Measurements from ENCODE around the gene TDRD7.

The TDRD7 gene

DNA sequence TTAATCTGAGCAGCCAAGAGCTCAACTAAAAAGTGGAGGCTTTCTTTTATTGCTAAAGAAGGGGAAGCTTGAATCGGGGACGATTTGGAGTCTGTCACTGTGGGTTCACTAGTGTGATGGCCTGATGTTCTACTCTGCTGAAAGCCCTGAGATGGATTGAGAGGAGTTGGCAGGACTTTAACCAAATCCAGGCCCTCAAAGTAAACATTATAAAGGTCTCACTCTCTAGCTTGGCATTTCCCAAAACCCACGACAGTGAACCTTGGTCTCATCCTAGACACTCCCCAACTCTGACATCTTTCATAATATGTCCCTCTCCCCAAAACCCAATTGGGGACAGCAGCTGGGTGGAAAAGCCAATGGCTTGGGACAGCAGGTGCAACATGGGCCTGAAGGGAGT is 122.3 kb downstream of the TDRD7 start:
- no peak for DNase-seq

DNA sequence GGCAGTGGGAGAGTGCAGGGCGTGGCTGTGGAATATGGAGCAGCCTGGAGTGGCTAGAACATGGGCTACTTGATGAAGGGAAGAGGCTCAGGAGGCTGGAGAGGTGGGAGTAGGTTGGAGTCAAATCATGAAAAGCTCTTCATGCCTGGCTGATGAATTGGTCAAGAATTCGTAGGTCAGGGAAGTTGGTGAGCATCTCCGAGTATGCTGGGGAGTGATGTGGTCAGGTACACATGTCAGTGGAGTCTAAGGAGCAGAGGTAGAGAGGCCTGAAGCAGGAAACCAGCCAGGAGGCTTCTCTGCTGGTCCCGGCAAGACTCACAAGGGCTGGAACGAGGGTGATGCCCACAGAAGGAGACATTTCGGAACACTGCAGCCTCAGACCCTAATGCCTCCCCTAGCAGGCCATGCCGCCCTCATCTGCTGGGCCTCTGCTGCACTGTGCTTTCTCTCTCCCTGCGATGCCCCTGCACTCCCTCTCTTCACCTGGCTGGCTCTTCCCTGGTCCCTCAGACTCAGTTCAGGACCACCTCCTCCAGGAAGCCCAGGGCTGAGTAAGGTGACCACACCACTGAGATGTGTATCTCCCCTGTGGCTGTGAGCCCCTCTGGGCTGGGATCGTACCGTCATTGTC is 123.2 kb downstream of the TDRD7 start:
- DNase-seq, result no peak

DNA sequence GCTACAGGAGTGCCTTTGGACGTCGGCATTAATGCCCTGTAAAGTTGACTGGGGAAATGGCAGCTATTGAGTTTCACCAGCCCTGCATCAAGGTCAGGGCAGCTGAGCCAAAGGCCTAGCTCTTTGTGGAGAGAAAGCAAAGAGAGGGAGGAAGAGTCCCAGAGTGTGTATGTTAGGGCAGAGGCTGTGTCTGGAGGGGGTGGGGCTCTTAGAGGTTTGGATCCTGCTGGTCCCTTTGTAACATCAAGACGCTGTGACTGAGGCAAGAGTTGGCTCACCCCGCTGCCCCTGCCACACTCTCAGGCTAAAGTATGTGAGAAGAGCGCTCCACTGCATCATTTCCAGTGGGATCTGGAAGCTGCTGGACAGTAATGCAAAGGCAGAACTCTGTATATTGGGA is 123.9 kb downstream of the TDRD7 start:
- no peak for DNase-seq

DNA sequence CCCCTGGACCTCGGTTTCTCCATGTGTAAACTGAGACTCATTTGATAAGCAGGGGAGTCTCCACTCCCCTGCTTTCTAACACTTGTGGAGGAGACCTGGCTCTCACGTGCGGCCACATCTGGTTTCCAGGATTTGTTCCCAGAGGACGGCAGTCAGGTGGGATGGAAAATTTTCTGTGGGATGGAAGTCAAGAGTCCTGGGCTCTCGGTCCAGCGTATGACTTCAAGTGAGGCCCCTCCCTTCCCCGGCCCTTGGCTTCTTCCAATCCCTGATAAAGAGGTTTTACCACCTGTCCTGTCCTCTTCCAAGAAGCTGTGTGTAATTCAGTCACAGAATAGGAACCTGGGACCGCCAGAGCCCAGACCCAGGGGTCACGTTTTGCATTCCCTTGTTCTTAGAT is 124.6 kb downstream of the TDRD7 start:
- DNase-seq, result no peak

DNA sequence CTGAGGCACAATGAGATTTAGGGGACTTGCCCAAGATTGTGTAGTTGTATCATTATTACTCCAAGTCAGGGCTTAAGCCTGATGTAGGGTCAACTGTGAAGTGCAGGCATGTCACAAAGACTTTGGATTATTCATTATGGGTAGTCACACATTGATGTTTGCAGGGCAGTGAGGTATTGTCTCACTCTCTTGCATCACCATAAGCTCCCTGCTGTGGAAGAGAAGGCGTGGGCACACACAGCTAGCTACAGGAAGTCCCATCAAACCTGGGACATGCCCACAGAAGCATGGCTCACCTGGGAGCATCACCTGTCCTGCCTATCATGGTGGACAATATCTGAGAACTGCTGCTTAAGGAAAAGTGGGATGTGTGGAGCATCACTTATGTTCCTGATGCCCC is 131.7 kb downstream of the TDRD7 start:
- no peak for DNase-seq

DNA sequence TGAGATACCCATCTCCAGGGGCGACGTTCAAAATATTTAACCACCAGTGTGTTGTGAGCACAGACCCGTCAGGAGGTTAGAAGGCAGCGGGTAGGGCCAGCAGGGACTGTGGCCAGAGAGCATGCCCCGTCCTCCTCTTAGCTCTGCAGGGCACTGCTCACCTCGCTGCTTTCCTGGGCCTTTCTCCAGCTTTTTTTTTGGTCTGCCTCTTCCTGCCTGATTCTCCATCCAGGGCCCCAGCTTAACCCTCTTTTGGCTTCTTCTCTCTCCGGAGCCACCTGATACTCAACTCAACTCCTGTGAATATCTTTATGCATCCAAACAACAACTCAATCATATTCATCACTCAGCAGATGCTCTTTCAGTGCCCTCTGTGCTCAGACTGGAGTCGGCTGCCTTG is 133.6 kb downstream of the TDRD7 start:
- DNase-seq, result no peak
